ENCODE results near the gene RUNX3. TPM values are rescaled to one million over a fixed set of nuclear protein-coding genes. Genes with fewer than 3 reads are reported as not detected.

Gene RUNX3
- total RNA-seq, 1 experiment from 2014 or later, result 1.1 TPM

- DNase-seq, result no peak
- no peaks in the 10 kb centered on the region for H3K36me3 ChIP-seq (ENCODE audit: control insufficient read depth, insufficient read depth, low read length)
- TF ChIP-seq CTCF (IDR thresholded peaks at IDR 0.05; ENCODE audit: insufficient read depth in 1 of 2, low read depth in 1 of 2, low read length in 1 of 2, severe bottlenecking in 1 of 2, unreplicated experiment in 1 of 2), result no peak
- no peak overlapping the region for H3K4me3 ChIP-seq (ENCODE audit: low read depth, low read length)
- no peaks in the 10 kb centered on the region for H3K9me3 ChIP-seq
- H3K4me1 Mint-ChIP-seq (ENCODE audit: low read depth, unreplicated experiment), result no peaks in the 10 kb centered on the region
- no peak overlapping the region for H3K27ac Mint-ChIP-seq (ENCODE audit: unreplicated experiment)
- no peaks in the 10 kb centered on the region for H3K36me3 Mint-ChIP-seq (ENCODE audit: insufficient read depth, unreplicated experiment)
- no peaks in the 10 kb centered on the region for H3K9me3 Mint-ChIP-seq (ENCODE audit: unreplicated experiment)
- no peaks in the 10 kb centered on the region for H3K4me1 ChIP-seq
- intact Hi-C loops (cut with micrococcal nuclease; ENCODE audit: unreplicated experiment), result no loop called here
- no peak overlapping the region for H3K4me3 Mint-ChIP-seq (ENCODE audit: unreplicated experiment)
- no peaks in the 10 kb centered on the region for H3K27me3 Mint-ChIP-seq (ENCODE audit: insufficient read depth, unreplicated experiment)
- CTCF ChIA-PET, result interaction anchor here (0.5 to 0.6 kb wide), 2 partner anchors 140 to 812 kb away, joined by 3 read pairs; no protein-coding TSS in a partner anchor
- no TSS peak for BruUV-seq (replicated peaks)
- no peaks in the 10 kb centered on the region for H3K27me3 ChIP-seq (replicated peaks; ENCODE audit: control insufficient read depth, insufficient read depth, low read length)
- POLR2A ChIA-PET, result no interaction called here
Measured at GRCh38 chr1:24967555-24967954, 37.5 kb upstream of the RUNX3 start.

- H3K9me3 Mint-ChIP-seq (ENCODE audit: unreplicated experiment), result no peaks in the 10 kb centered on the region
- no peaks in the 10 kb centered on the region for H3K9me3 ChIP-seq
- no peaks in the 10 kb centered on the region for H3K27me3 ChIP-seq (replicated peaks; ENCODE audit: control insufficient read depth, insufficient read depth, low read length)
- ChIA-PET POLR2A (no interaction called here), CTCF (no interaction called here)
- H3K4me3 Mint-ChIP-seq (ENCODE audit: unreplicated experiment), result no peak overlapping the region
- no peaks in the 10 kb centered on the region for H3K27me3 Mint-ChIP-seq (ENCODE audit: insufficient read depth, unreplicated experiment)
- no peak for DNase-seq
- no peak for TF ChIP-seq CTCF (IDR thresholded peaks at IDR 0.05; ENCODE audit: insufficient read depth in 1 of 2, low read depth in 1 of 2, low read length in 1 of 2, severe bottlenecking in 1 of 2, unreplicated experiment in 1 of 2)
- no peaks in the 10 kb centered on the region for H3K4me1 ChIP-seq
- no peaks in the 10 kb centered on the region for H3K4me1 Mint-ChIP-seq (ENCODE audit: low read depth, unreplicated experiment)
- H3K36me3 ChIP-seq (ENCODE audit: control insufficient read depth, insufficient read depth, low read length), result no peaks in the 10 kb centered on the region
- H3K4me3 ChIP-seq (ENCODE audit: low read depth, low read length), result no peak overlapping the region
- intact Hi-C loops (cut with micrococcal nuclease; ENCODE audit: unreplicated experiment), result no loop called here
- H3K36me3 Mint-ChIP-seq (ENCODE audit: insufficient read depth, unreplicated experiment), result no peaks in the 10 kb centered on the region
- no TSS peak for BruUV-seq (replicated peaks)
- no peak overlapping the region for H3K27ac Mint-ChIP-seq (ENCODE audit: unreplicated experiment)
Measured at GRCh38 chr1:24966724-24967346, 36.8 kb upstream of the RUNX3 start.

- intact Hi-C loops (cut with micrococcal nuclease; ENCODE audit: unreplicated experiment), result no loop called here
- Mint-ChIP-seq H3K27me3 (ENCODE audit: insufficient read depth, unreplicated experiment) (no peaks in the 10 kb centered on the region), H3K36me3 (ENCODE audit: insufficient read depth, unreplicated experiment) (no peaks in the 10 kb centered on the region), H3K27ac (ENCODE audit: unreplicated experiment) (no peak overlapping the region), H3K4me3 (ENCODE audit: unreplicated experiment) (no peak overlapping the region), H3K9me3 (ENCODE audit: unreplicated experiment) (no peaks in the 10 kb centered on the region), H3K4me1 (ENCODE audit: low read depth, unreplicated experiment) (no peaks in the 10 kb centered on the region)
- Histone ChIP-seq H3K9me3 (no peaks in the 10 kb centered on the region), H3K36me3 (ENCODE audit: control insufficient read depth, insufficient read depth, low read length) (no peaks in the 10 kb centered on the region), H3K27me3 (replicated peaks; ENCODE audit: control insufficient read depth, insufficient read depth, low read length) (no peaks in the 10 kb centered on the region), H3K4me3 (ENCODE audit: low read depth, low read length) (no peak overlapping the region), H3K4me1 (no peaks in the 10 kb centered on the region)
- no TSS peak for BruUV-seq (replicated peaks)
- POLR2A ChIA-PET, result no interaction called here
- CTCF ChIA-PET, result no interaction called here
- TF ChIP-seq CTCF (IDR thresholded peaks at IDR 0.05; ENCODE audit: insufficient read depth in 1 of 2, low read depth in 1 of 2, low read length in 1 of 2, severe bottlenecking in 1 of 2, unreplicated experiment in 1 of 2), result no peak
- DNase-seq, result no peak
Measured at GRCh38 chr1:24966121-24966723, 36.1 kb upstream of the RUNX3 start.

Data from Caco-2 (cell line).